Trophoblast cell (in vitro differentiated cells and primary cell): ENCODE data around the gene TRPC4AP.

Experiments
- DNase-seq, 2 donors: peaks; one replicate each; pipeline ENCODE4 v3.0.0-alpha.2; 2016
- H2AFZ ChIP-seq: 2 replicates; pipeline ENCODE4 v1.6.1; 2013; ENCODE audit warnings: low read length, moderate library complexity, mild to moderate bottlenecking; ENCODE audit not compliant: insufficient read depth, poor library complexity
- H2AK5ac ChIP-seq: 2 replicates; pipeline ENCODE4 v1.6.1; 2013; ENCODE audit warnings: mild to moderate bottlenecking, low read length
- H2BK120ac ChIP-seq: 2 replicates; pipeline ENCODE4 v1.6.1; 2013; ENCODE audit warnings: low read length, mild to moderate bottlenecking, moderate library complexity; ENCODE audit not compliant: insufficient read depth, poor library complexity
- H2BK12ac ChIP-seq: 2 replicates; pipeline ENCODE4 v1.6.1; 2013; ENCODE audit warnings: mild to moderate bottlenecking, low read length, moderate library complexity
- H2BK5ac ChIP-seq: 2 replicates; pipeline ENCODE4 v1.6.1; 2013; ENCODE audit warnings: low read length, low read depth, moderate library complexity, mild to moderate bottlenecking; ENCODE audit not compliant: poor library complexity
- H3K14ac ChIP-seq: 2 replicates; pipeline ENCODE4 v1.6.1; 2013; ENCODE audit warnings: mild to moderate bottlenecking, low read length
- H3K18ac ChIP-seq: 2 replicates; pipeline ENCODE4 v1.6.1; 2013; ENCODE audit warnings: mild to moderate bottlenecking, low read length
- H3K23ac ChIP-seq: 2 replicates; pipeline ENCODE4 v1.6.1; 2013; ENCODE audit warnings: low read length
- H3K27ac ChIP-seq: 2 replicates; pipeline ENCODE4 v1.5.1; 2013; ENCODE audit warnings: low read depth, mild to moderate bottlenecking, inconsistent platforms, low read length, moderate library complexity
- H3K27me3 ChIP-seq: 2 replicates; pipeline ENCODE4 v1.6.1; 2013; ENCODE audit warnings: inconsistent platforms, mild to moderate bottlenecking, low read length, moderate library complexity; ENCODE audit not compliant: insufficient read depth
- H3K36me3 ChIP-seq, 2 experiments: 1 replicate in 1 of 2; 2 replicates in 1 of 2; pipeline ENCODE4 v1.6.1; 2013; ENCODE audit warnings: low read length in 2 of 2, mild to moderate bottlenecking in 2 of 2, moderate library complexity in 1 of 2; ENCODE audit not compliant: insufficient read depth in 2 of 2, control insufficient read depth in 1 of 2
- H3K4ac ChIP-seq: 2 replicates; pipeline ENCODE4 v1.6.1; 2013; ENCODE audit warnings: low read depth, mild to moderate bottlenecking, low read length, moderate library complexity
- H3K4me1 ChIP-seq, 2 experiments: 1 replicate in 1 of 2; 2 replicates in 1 of 2; pipeline ENCODE4 v1.6.1; 2013; ENCODE audit warnings: low read length in 2 of 2, mild to moderate bottlenecking in 2 of 2, moderate library complexity in 1 of 2; ENCODE audit not compliant: insufficient read depth in 2 of 2, control insufficient read depth in 1 of 2
- H3K4me2 ChIP-seq: 2 replicates; pipeline ENCODE4 v1.6.1; 2013; ENCODE audit warnings: inconsistent platforms, mild to moderate bottlenecking, low read length, moderate library complexity
- H3K4me3 ChIP-seq: 2 replicates; pipeline ENCODE4 v1.5.1; 2013; ENCODE audit warnings: mild to moderate bottlenecking, low read depth, low read length, inconsistent platforms
- H3K79me1 ChIP-seq: one replicate; pipeline ENCODE4 v1.6.1; 2013; ENCODE audit warnings: low read length
- H3K79me2 ChIP-seq: 2 replicates; pipeline ENCODE4 v1.6.1; 2013; ENCODE audit warnings: low read length, mild to moderate bottlenecking; ENCODE audit not compliant: control insufficient read depth, insufficient read depth, poor library complexity
- H3K9ac ChIP-seq: 2 replicates; pipeline ENCODE4 v1.6.1; 2013; ENCODE audit warnings: mild to moderate bottlenecking, low read length
- H3K9me3 ChIP-seq: 2 replicates; pipeline ENCODE4 v1.6.1; 2013; ENCODE audit warnings: low read depth, mild to moderate bottlenecking, control low read depth, inconsistent platforms, low read length; ENCODE audit not compliant: insufficient read depth
- H4K12ac ChIP-seq: 2 replicates; pipeline ENCODE4 v1.6.1; 2013; ENCODE audit warnings: low read depth, mild to moderate bottlenecking, low read length, moderate library complexity
- H4K8ac ChIP-seq: 2 replicates; pipeline ENCODE4 v1.6.1; 2013; ENCODE audit warnings: low read depth, mild to moderate bottlenecking, low read length, moderate library complexity
- H4K91ac ChIP-seq: one replicate; pipeline ENCODE4 v1.6.1; 2013; ENCODE audit warnings: low read depth, mild to moderate bottlenecking, low read length, moderate library complexity
- WGBS: extraction: QIAGEN DNeasy Blood & Tissue Kit; methylation state at CpG from one replicate; pipeline ENCODE4 v1.1.7; 2013; ENCODE audit warnings: missing lambda C conversion rate; ENCODE audit not compliant: insufficient read length, insufficient coverage; ENCODE audit errors: extremely low coverage; 5-methylcytosine and 5-hydroxymethylcytosine counted together

Gene TRPC4AP

GRCh38 chr20:35088231-35089145 lies 4.1 kb downstream of the TRPC4AP start:
- Histone ChIP-seq H4K8ac (no peak overlapping the region), H2AK5ac (no peak overlapping the region), H3K4me2 (no peak overlapping the region), H3K4ac (no peak overlapping the region), H2BK120ac (no peak overlapping the region), H3K9ac (no peak overlapping the region), H2BK5ac (no peak overlapping the region), H3K18ac (no peak overlapping the region), H3K27ac (no peak overlapping the region), H3K4me1 (peaks cover 5 to 7% of the 10 kb centered on the region in 2 experiments), H3K4me3 (no peak overlapping the region), H3K9me3 (no peaks in the 10 kb centered on the region), H4K12ac (no peak overlapping the region), H3K14ac (no peak overlapping the region), H4K91ac (no peak overlapping the region), H2BK12ac (no peak overlapping the region), H2AFZ (no peak overlapping the region), H3K36me3 (peaks cover 7 to 8% of the 10 kb centered on the region in 2 experiments), H3K79me1 (peaks cover 11% of the 10 kb centered on the region), H3K79me2 (peaks cover 17% of the 10 kb centered on the region), H3K23ac (no peak overlapping the region), H3K27me3 (no peaks in the 10 kb centered on the region)
- no peak for DNase-seq
- no CpG with 5 or more reads among the region's 2 CpGs for WGBS

GRCh38 chr20:35087791-35088190 lies 4.8 kb downstream of the TRPC4AP start:
- Histone ChIP-seq H4K12ac (no peak overlapping the region), H3K36me3 (peaks cover 7 to 8% of the 10 kb centered on the region in 2 experiments), H2BK120ac (no peak overlapping the region), H2AK5ac (no peak overlapping the region), H2AFZ (no peak overlapping the region), H3K4me3 (no peak overlapping the region), H3K4ac (no peak overlapping the region), H2BK5ac (no peak overlapping the region), H4K8ac (no peak overlapping the region), H3K79me2 (peaks cover 15% of the 10 kb centered on the region), H3K79me1 (peaks cover 7% of the 10 kb centered on the region), H3K18ac (no peak overlapping the region), H3K9ac (no peak overlapping the region), H3K4me2 (no peak overlapping the region), H4K91ac (no peak overlapping the region), H3K27ac (no peak overlapping the region), H3K27me3 (no peaks in the 10 kb centered on the region), H3K4me1 (peaks cover 3 to 4% of the 10 kb centered on the region in 2 experiments), H3K14ac (no peak overlapping the region), H3K9me3 (no peaks in the 10 kb centered on the region), H3K23ac (no peak overlapping the region), H2BK12ac (no peak overlapping the region)
- WGBS = no CpG with 5 or more reads among the region's 5 CpGs
- peak in 1 of 2 donors; percentile 32 for DNase-seq

- Histone ChIP-seq H3K9ac (no peak overlapping the region), H3K9me3 (no peaks in the 10 kb centered on the region), H3K79me1 (peaks cover 4% of the 10 kb centered on the region), H3K4ac (no peak overlapping the region), H3K18ac (no peak overlapping the region), H2AFZ (no peak overlapping the region), H3K4me1 (peaks cover 3 to 4% of the 10 kb centered on the region in 2 experiments), H4K91ac (no peak overlapping the region), H3K27me3 (no peaks in the 10 kb centered on the region), H3K14ac (no peak overlapping the region), H3K4me2 (no peak overlapping the region), H3K27ac (no peak overlapping the region), H3K23ac (no peak overlapping the region), H2BK12ac (no peak overlapping the region), H3K79me2 (peaks cover 13% of the 10 kb centered on the region), H2BK5ac (no peak overlapping the region), H2AK5ac (no peak overlapping the region), H3K4me3 (no peak overlapping the region), H4K8ac (no peak overlapping the region), H4K12ac (no peak overlapping the region), H2BK120ac (no peak overlapping the region), H3K36me3 (peaks cover 7 to 8% of the 10 kb centered on the region in 2 experiments)
- no peak for DNase-seq
- no CpG with 5 or more reads among the region's 5 CpGs for WGBS
These were observed 5.3 kb downstream of the TRPC4AP start for GRCh38 chr20:35087355-35087754.

- Histone ChIP-seq H3K36me3 (peaks cover 7 to 8% of the 10 kb centered on the region in 2 experiments), H4K12ac (no peak overlapping the region)
These were observed 7.0 kb downstream of the TRPC4AP start for GRCh38 chr20:35085477-35086225.

More at GRCh38 chr20:35085477-35086225, 7.0 kb downstream of the TRPC4AP start:
- no peaks in the 10 kb centered on the region for H3K4me1 ChIP-seq
- no peaks in the 10 kb centered on the region for H3K27me3 ChIP-seq
- H3K4me3 ChIP-seq = no peak overlapping the region
- H4K8ac ChIP-seq = no peak overlapping the region
- DNase-seq = no peak
- H2BK5ac ChIP-seq = no peak overlapping the region
- H3K4ac ChIP-seq = peak overlapping the region; percentile 69
- no peak overlapping the region for H3K18ac ChIP-seq
- H3K79me2 ChIP-seq = peaks cover 5% of the 10 kb centered on the region
- no peak overlapping the region for H2BK12ac ChIP-seq
- no peak overlapping the region for H3K23ac ChIP-seq
- H3K27ac ChIP-seq = no peak overlapping the region
- no peak overlapping the region for H3K4me2 ChIP-seq
- no peak overlapping the region for H2AK5ac ChIP-seq
- no peak overlapping the region for H3K14ac ChIP-seq
- no peaks in the 10 kb centered on the region for H3K9me3 ChIP-seq
- H2BK120ac ChIP-seq = no peak overlapping the region
- no peaks in the 10 kb centered on the region for H3K79me1 ChIP-seq
- H2AFZ ChIP-seq = no peak overlapping the region
- no CpG with 5 or more reads among the region's 11 CpGs for WGBS
- no peak overlapping the region for H3K9ac ChIP-seq
- H4K91ac ChIP-seq = no peak overlapping the region
